ENCODE results near the gene MRPS25.

MRPS25 gene

DNA sequence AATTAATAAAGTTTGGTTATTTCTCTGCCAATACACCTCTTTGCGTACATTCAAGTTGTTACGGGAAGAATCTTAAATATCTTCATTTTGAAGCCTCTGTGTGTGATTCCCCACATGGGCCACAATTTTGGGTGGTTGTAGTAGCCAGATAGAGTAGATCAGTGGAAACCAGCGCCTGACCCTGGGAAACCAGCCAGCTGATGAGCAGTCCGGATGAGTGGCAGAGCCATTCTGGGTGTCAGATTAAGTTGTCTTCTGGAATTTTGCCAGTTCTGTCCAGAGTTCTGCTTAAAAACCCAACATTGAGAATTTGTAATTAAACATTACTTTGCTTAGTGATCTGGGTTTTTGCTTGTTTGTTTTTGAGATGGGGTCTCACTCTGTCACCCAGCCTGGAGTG lies 49.7 kb downstream of the MRPS25 start:
- peaks cover 52% of the 10 kb centered on the region for H3K36me3 ChIP-seq (replicated peaks; ENCODE audit: low read depth, low read length)
- H3K4me1 ChIP-seq (ENCODE audit: low read length), result no peaks in the 10 kb centered on the region
- no peaks in the 10 kb centered on the region for H3K27me3 ChIP-seq (ENCODE audit: low read depth, low read length)
- no peaks in the 10 kb centered on the region for H4K20me1 ChIP-seq (ENCODE audit: insufficient read depth, low read length)
- H3K9ac ChIP-seq (ENCODE audit: low read length), result no peak overlapping the region
- H3K27ac ChIP-seq (ENCODE audit: low read length), result no peak overlapping the region
- H3K4me2 ChIP-seq (ENCODE audit: low read length), result no peak overlapping the region
- no peak overlapping the region for H2AFZ ChIP-seq (ENCODE audit: low read depth, low read length)
- no peaks in the 10 kb centered on the region for H3K9me3 ChIP-seq (ENCODE audit: insufficient read depth, low read length)
- TF ChIP-seq, protein P1, sequence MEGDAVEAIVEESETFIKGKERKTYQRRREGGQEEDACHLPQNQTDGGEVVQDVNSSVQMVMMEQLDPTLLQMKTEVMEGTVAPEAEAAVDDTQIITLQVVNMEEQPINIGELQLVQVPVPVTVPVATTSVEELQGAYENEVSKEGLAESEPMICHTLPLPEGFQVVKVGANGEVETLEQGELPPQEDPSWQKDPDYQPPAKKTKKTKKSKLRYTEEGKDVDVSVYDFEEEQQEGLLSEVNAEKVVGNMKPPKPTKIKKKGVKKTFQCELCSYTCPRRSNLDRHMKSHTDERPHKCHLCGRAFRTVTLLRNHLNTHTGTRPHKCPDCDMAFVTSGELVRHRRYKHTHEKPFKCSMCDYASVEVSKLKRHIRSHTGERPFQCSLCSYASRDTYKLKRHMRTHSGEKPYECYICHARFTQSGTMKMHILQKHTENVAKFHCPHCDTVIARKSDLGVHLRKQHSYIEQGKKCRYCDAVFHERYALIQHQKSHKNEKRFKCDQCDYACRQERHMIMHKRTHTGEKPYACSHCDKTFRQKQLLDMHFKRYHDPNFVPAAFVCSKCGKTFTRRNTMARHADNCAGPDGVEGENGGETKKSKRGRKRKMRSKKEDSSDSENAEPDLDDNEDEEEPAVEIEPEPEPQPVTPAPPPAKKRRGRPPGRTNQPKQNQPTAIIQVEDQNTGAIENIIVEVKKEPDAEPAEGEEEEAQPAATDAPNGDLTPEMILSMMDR (IDR thresholded peaks at IDR 0.05; ENCODE audit: low read depth, low read length), result no peak
- no peak for TF ChIP-seq EZH2phosphoT487 (IDR thresholded peaks at IDR 0.05; ENCODE audit: low read depth)
- H3K79me2 ChIP-seq (ENCODE audit: low read length), result no peaks in the 10 kb centered on the region
- H3K4me3 ChIP-seq (ENCODE audit: low read length), result no peak overlapping the region

- no peak overlapping the region for H3K4me3 ChIP-seq (ENCODE audit: low read length)
- no peaks in the 10 kb centered on the region for H3K9me3 ChIP-seq (ENCODE audit: insufficient read depth, low read length)
- H3K27me3 ChIP-seq (ENCODE audit: low read depth, low read length), result no peaks in the 10 kb centered on the region
- H2AFZ ChIP-seq (ENCODE audit: low read depth, low read length), result no peak overlapping the region
- H3K9ac ChIP-seq (ENCODE audit: low read length), result no peak overlapping the region
- H3K79me2 ChIP-seq (ENCODE audit: low read length), result no peaks in the 10 kb centered on the region
- H3K27ac ChIP-seq (ENCODE audit: low read length), result no peak overlapping the region
- no peaks in the 10 kb centered on the region for H3K4me1 ChIP-seq (ENCODE audit: low read length)
- H4K20me1 ChIP-seq (ENCODE audit: insufficient read depth, low read length), result no peaks in the 10 kb centered on the region
- H3K4me2 ChIP-seq (ENCODE audit: low read length), result no peak overlapping the region
- peaks cover 48% of the 10 kb centered on the region for H3K36me3 ChIP-seq (replicated peaks; ENCODE audit: low read depth, low read length)
- TF ChIP-seq, protein P1 (IDR thresholded peaks at IDR 0.05; ENCODE audit: low read depth, low read length), result no peak
- no peak for TF ChIP-seq EZH2phosphoT487 (IDR thresholded peaks at IDR 0.05; ENCODE audit: low read depth)
Observed at GRCh38 chr3:15014606-15015328, 50.3 kb downstream of the MRPS25 start.

- H3K27ac ChIP-seq (ENCODE audit: low read length), result no peak overlapping the region
- no peak overlapping the region for H3K4me3 ChIP-seq (ENCODE audit: low read length)
- H3K9me3 ChIP-seq (ENCODE audit: insufficient read depth, low read length), result no peaks in the 10 kb centered on the region
- no peaks in the 10 kb centered on the region for H3K4me1 ChIP-seq (ENCODE audit: low read length)
- no peak overlapping the region for H3K4me2 ChIP-seq (ENCODE audit: low read length)
- TF ChIP-seq, protein P1 (IDR thresholded peaks at IDR 0.05; ENCODE audit: low read depth, low read length), result no peak
- TF ChIP-seq EZH2phosphoT487 (IDR thresholded peaks at IDR 0.05; ENCODE audit: low read depth), result no peak
- H2AFZ ChIP-seq (ENCODE audit: low read depth, low read length), result no peak overlapping the region
- no peaks in the 10 kb centered on the region for H4K20me1 ChIP-seq (ENCODE audit: insufficient read depth, low read length)
- no peak overlapping the region for H3K9ac ChIP-seq (ENCODE audit: low read length)
- H3K27me3 ChIP-seq (ENCODE audit: low read depth, low read length), result no peaks in the 10 kb centered on the region
- H3K36me3 ChIP-seq (replicated peaks; ENCODE audit: low read depth, low read length), result peaks cover 30% of the 10 kb centered on the region
- H3K79me2 ChIP-seq (ENCODE audit: low read length), result no peaks in the 10 kb centered on the region
Observed at GRCh38 chr3:15011174-15011573, 53.9 kb downstream of the MRPS25 start.

- no peaks in the 10 kb centered on the region for H3K79me2 ChIP-seq (ENCODE audit: low read length)
- H3K4me2 ChIP-seq (ENCODE audit: low read length), result no peak overlapping the region
- no peak overlapping the region for H3K27ac ChIP-seq (ENCODE audit: low read length)
- H4K20me1 ChIP-seq (ENCODE audit: insufficient read depth, low read length), result no peaks in the 10 kb centered on the region
- H3K4me3 ChIP-seq (ENCODE audit: low read length), result no peak overlapping the region
- H3K9ac ChIP-seq (ENCODE audit: low read length), result no peak overlapping the region
- H3K36me3 ChIP-seq (replicated peaks; ENCODE audit: low read depth, low read length), result peaks cover 28% of the 10 kb centered on the region
- TF ChIP-seq, protein P1 (IDR thresholded peaks at IDR 0.05; ENCODE audit: low read depth, low read length), result no peak
- no peak for TF ChIP-seq EZH2phosphoT487 (IDR thresholded peaks at IDR 0.05; ENCODE audit: low read depth)
- no peak overlapping the region for H2AFZ ChIP-seq (ENCODE audit: low read depth, low read length)
- H3K27me3 ChIP-seq (ENCODE audit: low read depth, low read length), result no peaks in the 10 kb centered on the region
- H3K4me1 ChIP-seq (ENCODE audit: low read length), result no peaks in the 10 kb centered on the region
- no peaks in the 10 kb centered on the region for H3K9me3 ChIP-seq (ENCODE audit: insufficient read depth, low read length)
Observed at GRCh38 chr3:15010664-15011063, 54.5 kb downstream of the MRPS25 start.

Data from OCI-LY3 (cell line).